Measurements from ENCODE around the gene NT5DC2.

The NT5DC2 gene

GRCh38 chr3:52487788-52488691, 45.6 kb downstream of the NT5DC2 start:
- DNase-seq: no peak

- DNase-seq: no peak
These were observed 46.4 kb downstream of the NT5DC2 start for GRCh38 chr3:52487050-52487787.

GRCh38 chr3:52484680-52485461, 48.8 kb downstream of the NT5DC2 start:
- no peak for DNase-seq

DNA sequence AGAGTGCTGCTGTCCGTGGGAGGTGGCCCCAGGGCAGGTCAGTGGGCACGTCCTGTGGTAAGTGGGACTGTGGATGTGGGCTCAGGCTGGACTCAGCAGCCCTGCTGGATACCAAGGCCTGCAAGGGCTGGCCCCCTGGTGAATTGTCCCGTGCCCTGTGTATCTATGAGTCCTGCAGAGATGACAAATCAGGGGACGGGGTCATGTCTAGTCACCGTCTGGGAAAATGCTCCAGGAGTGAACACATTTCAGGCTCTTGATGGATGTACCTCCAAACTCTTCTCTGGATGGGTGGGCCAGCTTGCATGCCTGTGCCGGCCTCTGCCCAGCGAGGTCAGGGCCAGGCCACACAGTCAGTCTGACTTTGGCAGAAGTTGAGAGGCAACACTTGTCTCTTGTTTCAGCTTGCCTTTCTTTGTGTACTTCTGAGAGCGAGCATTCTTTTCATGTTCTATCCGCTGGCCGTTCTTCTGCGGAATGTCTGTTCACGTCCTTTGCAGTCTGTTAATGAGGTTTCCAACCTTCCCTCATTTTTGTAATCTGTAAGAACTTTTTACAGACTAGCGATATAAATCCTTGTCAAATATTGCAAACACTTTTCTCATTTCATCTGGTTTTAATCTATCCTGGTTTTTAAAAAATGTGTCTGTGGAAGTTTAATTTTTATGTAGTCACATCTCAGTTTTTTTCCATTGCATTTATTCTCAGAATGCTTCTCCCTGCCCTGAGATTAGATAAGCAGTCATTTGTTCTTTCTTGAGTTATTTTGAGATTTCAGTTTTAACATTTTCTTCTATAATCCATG, 49.9 kb downstream of the NT5DC2 start:
- DNase-seq: peak; percentile 77

- DNase-seq: no peak
These were observed 50.6 kb downstream of the NT5DC2 start for GRCh38 chr3:52483081-52483480.

DNA sequence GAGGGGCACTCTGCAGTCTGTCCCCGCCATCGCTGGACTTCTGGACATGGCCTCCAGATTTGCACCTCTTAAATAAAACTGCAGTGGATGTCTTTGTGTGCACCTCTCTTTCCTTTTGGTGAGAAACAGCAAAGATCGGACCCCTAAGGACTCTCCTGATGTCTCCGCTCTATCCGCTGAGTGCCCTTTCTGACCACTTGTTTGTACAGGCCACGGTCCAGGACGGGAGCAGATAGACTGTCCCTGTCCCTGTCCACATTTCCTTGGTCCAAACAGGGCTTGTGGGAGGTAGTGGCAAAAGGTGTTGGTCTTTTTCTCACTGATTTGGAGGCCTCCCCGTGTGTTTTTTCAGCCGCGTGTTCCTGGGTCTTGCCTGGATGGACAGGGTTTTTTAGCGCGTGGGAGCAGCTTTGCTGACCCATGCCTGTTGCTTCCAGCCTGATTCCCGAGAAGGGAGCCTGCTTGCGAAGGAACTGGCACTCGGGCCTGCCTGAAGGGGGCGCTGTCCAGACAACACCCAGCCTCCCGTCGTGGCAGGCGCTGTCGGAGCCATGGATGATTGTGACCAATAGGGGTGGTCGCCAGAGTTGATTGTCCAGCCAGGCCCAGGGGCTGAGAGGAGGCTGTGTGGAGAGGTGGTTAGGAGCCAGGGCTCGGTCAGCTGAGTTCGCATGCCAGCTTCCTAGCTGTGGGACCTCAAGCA, 51.7 kb downstream of the NT5DC2 start:
- DNase-seq: no peak

- DNase-seq: no peak
These were observed 52.6 kb downstream of the NT5DC2 start for GRCh38 chr3:52480768-52481715.

- no peak for DNase-seq
These were observed 53.6 kb downstream of the NT5DC2 start for GRCh38 chr3:52479877-52480575.

- no peak for DNase-seq
These were observed 54.4 kb downstream of the NT5DC2 start for GRCh38 chr3:52479037-52479876.

- DNase-seq: no peak
These were observed 55.9 kb downstream of the NT5DC2 start for GRCh38 chr3:52477796-52478095.

DNA sequence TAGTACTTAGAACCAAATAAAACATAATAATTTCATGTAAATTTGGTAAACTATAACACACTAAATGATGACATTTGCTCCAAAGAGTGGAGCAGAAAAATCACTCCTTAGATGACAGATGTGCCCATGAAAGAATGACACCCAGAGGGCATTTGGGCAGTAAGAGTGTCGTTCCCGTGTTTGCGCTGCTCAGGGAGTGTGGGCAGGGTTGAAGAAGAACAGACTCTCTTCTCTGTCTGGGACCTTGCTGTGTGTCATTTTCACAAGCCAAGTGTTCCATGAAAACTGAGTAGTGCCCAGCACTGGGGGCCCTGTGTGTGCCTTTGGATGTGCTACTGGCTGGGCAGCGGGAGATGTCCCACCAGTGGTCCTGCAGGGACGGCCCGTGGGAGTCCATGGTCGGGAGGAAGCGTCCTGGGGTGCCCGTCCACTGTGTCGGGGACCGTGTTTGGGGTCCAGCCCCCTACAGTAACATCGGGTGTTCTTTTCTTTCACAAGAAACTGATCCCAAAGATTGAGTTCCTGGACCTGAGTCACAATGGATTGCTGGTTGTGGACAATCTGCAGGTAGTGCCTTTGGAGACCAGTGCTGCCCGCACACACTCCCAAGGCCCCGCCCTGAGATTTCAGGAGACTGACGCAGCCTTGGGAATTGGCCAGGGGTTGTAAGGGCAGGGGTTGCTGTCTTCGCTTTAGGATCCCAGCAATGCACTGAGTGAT, 56.4 kb downstream of the NT5DC2 start:
- no peak for DNase-seq
